ENCODE data around the gene LHX1.

LHX1 gene

GRCh38 chr17:36937001-36937958, at the start of gene LHX1:
Gene LHX1, plus strand, starts transcription at chr17:36937475. Its CDS starts 723 bp downstream, at chr17:36938198.
- no peak for DNase-seq

- DNase-seq: no peak
Measured at GRCh38 chr17:36888236-36888951, 48.9 kb upstream of the LHX1 start.

GRCh38 chr17:36889770-36890349, 47.4 kb upstream of the LHX1 start:
- no peak for DNase-seq

GRCh38 chr17:36890398-36891168, 46.7 kb upstream of the LHX1 start:
- no peak for DNase-seq

GRCh38 chr17:36892112-36892838, 45.0 kb upstream of the LHX1 start:
- DNase-seq: no peak

- no peak for DNase-seq
Measured at GRCh38 chr17:36894177-36894576, 43.1 kb upstream of the LHX1 start.

GRCh38 chr17:36894925-36895324, 42.4 kb upstream of the LHX1 start:
- no peak for DNase-seq

- DNase-seq: peak; percentile 33 to 66
Measured at GRCh38 chr17:36899250-36900159, 37.8 kb upstream of the LHX1 start.

GRCh38 chr17:36900160-36900512, 37.1 kb upstream of the LHX1 start:
- peak in 1 of 2 experiments; percentile 65 for DNase-seq

- no peak for DNase-seq
Measured at GRCh38 chr17:36901506-36901905, 35.8 kb upstream of the LHX1 start.

- DNase-seq: no peak
Measured at GRCh38 chr17:36907407-36907806, 29.9 kb upstream of the LHX1 start.

GRCh38 chr17:36910513-36910912, 26.8 kb upstream of the LHX1 start:
- DNase-seq: no peak

- no peak for DNase-seq
Measured at GRCh38 chr17:36911001-36911400, 26.3 kb upstream of the LHX1 start.

GRCh38 chr17:36913132-36913531, 24.1 kb upstream of the LHX1 start:
- no peak for DNase-seq

GRCh38 chr17:36918211-36918691, 19.0 kb upstream of the LHX1 start:
- DNase-seq: no peak

GRCh38 chr17:36919407-36919968, 17.8 kb upstream of the LHX1 start:
- DNase-seq: no peak

GRCh38 chr17:36920032-36921005, 17.0 kb upstream of the LHX1 start:
- DNase-seq: no peak

- no peak for DNase-seq
Measured at GRCh38 chr17:36921095-36921851, 16.0 kb upstream of the LHX1 start.
